MM.1S (cell line): ENCODE results near the gene IL1R1.

Source experiments
- DNase-seq: peaks from one replicate; pipeline ENCODE4 v3.0.0-alpha.2; 2015
- H2AFZ ChIP-seq: fragments of 300-600 bp; sonication (generic); 2 replicates; pipeline ENCODE4 v1.6.0; 2016; ENCODE audit warnings: antibody characterized with exemption, low read length
- H3F3A ChIP-seq: fragments of 300-600 bp; sonication (generic); 2 replicates; pipeline ENCODE4 v1.6.1; 2016; ENCODE audit warnings: mild to moderate bottlenecking, antibody characterized with exemption, low read length, moderate library complexity, mixed read lengths; ENCODE audit not compliant: insufficient read depth
- H3K27ac ChIP-seq: fragments of 300-600 bp; sonication (generic); 2 replicates; pipeline ENCODE4 v1.5.1; 2016; ENCODE audit warnings: mild to moderate bottlenecking, low read length
- H3K27me3 ChIP-seq: fragments of 300-600 bp; sonication (generic); replicated peaks from 2 replicates; pipeline ENCODE4 v1.6.0; 2016; ENCODE audit warnings: low read length; ENCODE audit not compliant: insufficient read depth
- H3K36me3 ChIP-seq: fragments of 300-600 bp; sonication (generic); replicated peaks from 2 replicates; pipeline ENCODE4 v1.6.1; 2016; ENCODE audit warnings: mild to moderate bottlenecking, low read length, mixed read lengths; ENCODE audit not compliant: insufficient read depth
- H3K4me1 ChIP-seq: fragments of 300-600 bp; sonication (generic); 2 replicates; pipeline ENCODE4 v1.6.1; 2016; ENCODE audit warnings: low read length, mixed read lengths
- H3K4me2 ChIP-seq: fragments of 300-600 bp; sonication (generic); 2 replicates; pipeline ENCODE4 v1.6.0; 2016; ENCODE audit warnings: low read depth, low read length
- H3K4me3 ChIP-seq: fragments of 300-600 bp; sonication (generic); 2 replicates; pipeline ENCODE4 v1.5.1; 2016; ENCODE audit warnings: low read length, mixed read lengths
- H3K79me2 ChIP-seq: fragments of 300-600 bp; sonication (generic); 2 replicates; pipeline ENCODE4 v1.6.1; 2016; ENCODE audit warnings: mixed run types, low read length, mixed read lengths
- H3K9ac ChIP-seq: fragments of 300-600 bp; sonication (generic); 2 replicates; pipeline ENCODE4 v1.6.1; 2016; ENCODE audit warnings: low read length, mixed read lengths
- H3K9me2 ChIP-seq: fragments of 300-600 bp; sonication (generic); replicated peaks from 2 replicates; pipeline ENCODE4 v1.6.1; 2016; ENCODE audit warnings: mild to moderate bottlenecking, low read length, mixed read lengths; ENCODE audit not compliant: insufficient read depth
- H3K9me3 ChIP-seq: fragments of 300-600 bp; sonication (generic); replicated peaks from 2 replicates; pipeline ENCODE4 v1.6.1; 2016; ENCODE audit warnings: mild to moderate bottlenecking, low read length, mixed read lengths; ENCODE audit not compliant: insufficient read depth
- H4K20me1 ChIP-seq: fragments of 300-600 bp; sonication (generic); 2 replicates; pipeline ENCODE4 v1.6.1; 2016; ENCODE audit warnings: mild to moderate bottlenecking, low read length, moderate library complexity, mixed read lengths; ENCODE audit not compliant: insufficient read depth
- CTCF ChIP-seq: fragments of 300-600 bp; sonication (generic); IDR thresholded peaks from 2 replicates; pipeline ENCODE4 v1.5.1; 2016; ENCODE audit warnings: antibody characterized with exemption, low read length, mixed read lengths
- EZH2 ChIP-seq: fragments of 300-600 bp; sonication (generic); optimal IDR thresholded peaks from 2 replicates; pipeline ENCODE3; 2017; ENCODE audit warnings: low read depth, mild to moderate bottlenecking, antibody characterized with exemption, low read length, mixed read lengths
- EZH2phosphoT487 ChIP-seq: fragments of 300-600 bp; sonication (generic); IDR thresholded peaks from 2 replicates; pipeline ENCODE4 v1.6.1; 2018; ENCODE audit warnings: antibody characterized with exemption, low read length

IL1R1 gene

GRCh38 chr2:102191501-102191900, 49.0 kb downstream of the IL1R1 start:
- H3K36me3 ChIP-seq, result no peaks in the 10 kb centered on the region
- no peaks in the 10 kb centered on the region for H3K9me2 ChIP-seq
- TF ChIP-seq EZH2, result no peak
- TF ChIP-seq EZH2phosphoT487, result no peak
- TF ChIP-seq CTCF, result no peak
- H3K79me2 ChIP-seq, result no peaks in the 10 kb centered on the region
- H2AFZ ChIP-seq, result no peak overlapping the region
- no peak overlapping the region for H3K9ac ChIP-seq
- DNase-seq, result no peak
- H3K4me3 ChIP-seq, result no peak overlapping the region
- no peaks in the 10 kb centered on the region for H4K20me1 ChIP-seq
- H3F3A ChIP-seq, result no peaks in the 10 kb centered on the region
- no peak overlapping the region for H3K4me2 ChIP-seq
- H3K4me1 ChIP-seq, result no peaks in the 10 kb centered on the region
- H3K27ac ChIP-seq, result no peak overlapping the region
- no peaks in the 10 kb centered on the region for H3K27me3 ChIP-seq
- H3K9me3 ChIP-seq, result no peaks in the 10 kb centered on the region

- Histone ChIP-seq H3K4me1 (no peaks in the 10 kb centered on the region), H3K4me3 (no peak overlapping the region), H3F3A (no peaks in the 10 kb centered on the region), H3K79me2 (no peaks in the 10 kb centered on the region), H3K4me2 (no peak overlapping the region), H3K36me3 (no peaks in the 10 kb centered on the region), H4K20me1 (no peaks in the 10 kb centered on the region), H3K27ac (no peak overlapping the region), H3K9me3 (no peaks in the 10 kb centered on the region), H2AFZ (no peak overlapping the region), H3K27me3 (no peaks in the 10 kb centered on the region), H3K9ac (no peak overlapping the region), H3K9me2 (no peaks in the 10 kb centered on the region)
- no peak for DNase-seq
- TF ChIP-seq CTCF (no peak), EZH2phosphoT487 (no peak), EZH2 (no peak)
Measured at GRCh38 chr2:102193074-102193473, 50.5 kb downstream of the IL1R1 start.

- Histone ChIP-seq H3K36me3 (no peaks in the 10 kb centered on the region), H3K9ac (no peak overlapping the region), H3K9me2 (no peaks in the 10 kb centered on the region), H4K20me1 (no peaks in the 10 kb centered on the region), H3F3A (no peaks in the 10 kb centered on the region), H3K27ac (no peak overlapping the region), H3K27me3 (no peaks in the 10 kb centered on the region), H3K4me3 (no peak overlapping the region), H2AFZ (no peak overlapping the region), H3K4me2 (no peak overlapping the region), H3K9me3 (no peaks in the 10 kb centered on the region), H3K4me1 (no peaks in the 10 kb centered on the region), H3K79me2 (no peaks in the 10 kb centered on the region)
- no peak for DNase-seq
- TF ChIP-seq EZH2phosphoT487, result no peak
- no peak for TF ChIP-seq EZH2
- no peak for TF ChIP-seq CTCF
Measured at GRCh38 chr2:102194609-102195268, 52.2 kb downstream of the IL1R1 start.
